ENCODE results near the gene SSX4.
"Not testable (repeated sequence)": the region's sequence is repeated elsewhere in the genome, so short reads cannot be mapped to it uniquely, and the experiment has no call there.

SSX4 gene

GRCh38 chrX:48383239-48383638 is at the start of gene SSX4:
Gene SSX4 (plus strand): TSS chrX:48383539. CDS start chrX:48384054, 515 bp downstream.
- H3K36me3 Mint-ChIP-seq, ATAC-seq, H3K9me3 Mint-ChIP-seq, H3K27ac Mint-ChIP-seq, H3K4me1 Mint-ChIP-seq, H3K4me3 Mint-ChIP-seq, H3K27me3 Mint-ChIP-seq: not testable (repeated sequence)

GRCh38 chrX:48346059-48346458 is 37.3 kb upstream of the SSX4 start:
- not testable (repeated sequence) for ATAC-seq, H3K4me3 Mint-ChIP-seq, H3K9me3 Mint-ChIP-seq, H3K4me1 Mint-ChIP-seq, H3K27ac Mint-ChIP-seq, H3K27me3 Mint-ChIP-seq, H3K36me3 Mint-ChIP-seq

- H3K4me1 Mint-ChIP-seq, H3K36me3 Mint-ChIP-seq, H3K27ac Mint-ChIP-seq, ATAC-seq, H3K4me3 Mint-ChIP-seq, H3K27me3 Mint-ChIP-seq, H3K9me3 Mint-ChIP-seq: not testable (repeated sequence)
Observed at GRCh38 chrX:48356315-48357094, 26.8 kb upstream of the SSX4 start, which contains the start of gene SSX3. Gene SSX3 (minus strand): TSS chrX:48356703. CDS start chrX:48355249, 1,454 bp downstream.

GRCh38 chrX:48357681-48358080 is 25.7 kb upstream of the SSX4 start:
- no peak for ATAC-seq
- H3K9me3 Mint-ChIP-seq, result no peaks in the 10 kb centered on the region
- H3K27ac Mint-ChIP-seq, result no peak overlapping the region
- no peaks in the 10 kb centered on the region for H3K4me1 Mint-ChIP-seq
- peaks cover 8% of the 10 kb centered on the region for H3K27me3 Mint-ChIP-seq
- no peak overlapping the region for H3K4me3 Mint-ChIP-seq
- no peaks in the 10 kb centered on the region for H3K36me3 Mint-ChIP-seq

GRCh38 chrX:48359281-48359680 is 24.1 kb upstream of the SSX4 start:
- not testable (repeated sequence) for H3K27ac Mint-ChIP-seq, ATAC-seq, H3K4me1 Mint-ChIP-seq, H3K36me3 Mint-ChIP-seq, H3K4me3 Mint-ChIP-seq, H3K9me3 Mint-ChIP-seq
- peaks cover 14% of the 10 kb centered on the region for H3K27me3 Mint-ChIP-seq

- not testable (repeated sequence) for H3K4me3 Mint-ChIP-seq, H3K36me3 Mint-ChIP-seq, H3K4me1 Mint-ChIP-seq, ATAC-seq, H3K27ac Mint-ChIP-seq, H3K9me3 Mint-ChIP-seq, H3K27me3 Mint-ChIP-seq
Observed at GRCh38 chrX:48367717-48368408, 15.5 kb upstream of the SSX4 start.

GRCh38 chrX:48370408-48370807 is 12.9 kb upstream of the SSX4 start:
- H3K4me1 Mint-ChIP-seq, H3K27ac Mint-ChIP-seq, H3K36me3 Mint-ChIP-seq, H3K4me3 Mint-ChIP-seq, ATAC-seq, H3K9me3 Mint-ChIP-seq, H3K27me3 Mint-ChIP-seq: not testable (repeated sequence)

GRCh38 chrX:48396931-48397330 is 13.6 kb downstream of the SSX4 start:
- not testable (repeated sequence) for H3K4me1 Mint-ChIP-seq, H3K9me3 Mint-ChIP-seq, H3K4me3 Mint-ChIP-seq, H3K27me3 Mint-ChIP-seq, ATAC-seq, H3K36me3 Mint-ChIP-seq, H3K27ac Mint-ChIP-seq

- H3K27ac Mint-ChIP-seq, H3K27me3 Mint-ChIP-seq, ATAC-seq, H3K36me3 Mint-ChIP-seq, H3K4me3 Mint-ChIP-seq, H3K4me1 Mint-ChIP-seq, H3K9me3 Mint-ChIP-seq: not testable (repeated sequence)
Observed at GRCh38 chrX:48397825-48398224, 14.5 kb downstream of the SSX4 start.

- not testable (repeated sequence) for H3K4me3 Mint-ChIP-seq, H3K27me3 Mint-ChIP-seq, ATAC-seq, H3K36me3 Mint-ChIP-seq, H3K27ac Mint-ChIP-seq, H3K4me1 Mint-ChIP-seq, H3K9me3 Mint-ChIP-seq
Observed at GRCh38 chrX:48411860-48412259, 28.5 kb downstream of the SSX4 start, which contains the start of gene SSX4B. Gene SSX4B (minus strand): TSS chrX:48411960. CDS start chrX:48411372, 588 bp downstream.

- ATAC-seq, H3K4me1 Mint-ChIP-seq, H3K4me3 Mint-ChIP-seq, H3K9me3 Mint-ChIP-seq, H3K27ac Mint-ChIP-seq, H3K36me3 Mint-ChIP-seq: not testable (repeated sequence)
- peaks cover 16% of the 10 kb centered on the region for H3K27me3 Mint-ChIP-seq
Observed at GRCh38 chrX:48427027-48427716, 43.8 kb downstream of the SSX4 start.

- not testable (repeated sequence) for ATAC-seq, H3K4me3 Mint-ChIP-seq, H3K27ac Mint-ChIP-seq, H3K4me1 Mint-ChIP-seq, H3K36me3 Mint-ChIP-seq, H3K9me3 Mint-ChIP-seq
- H3K27me3 Mint-ChIP-seq, result peaks cover 20% of the 10 kb centered on the region
Observed at GRCh38 chrX:48429606-48430005, 46.3 kb downstream of the SSX4 start.

GRCh38 chrX:48430166-48430565 is 46.8 kb downstream of the SSX4 start:
- H3K9me3 Mint-ChIP-seq, H3K4me3 Mint-ChIP-seq, H3K4me1 Mint-ChIP-seq, ATAC-seq, H3K27ac Mint-ChIP-seq, H3K36me3 Mint-ChIP-seq: not testable (repeated sequence)
- peaks cover 24% of the 10 kb centered on the region for H3K27me3 Mint-ChIP-seq

- ATAC-seq, H3K9me3 Mint-ChIP-seq, H3K4me1 Mint-ChIP-seq, H3K4me3 Mint-ChIP-seq, H3K27ac Mint-ChIP-seq, H3K36me3 Mint-ChIP-seq: not testable (repeated sequence)
- H3K27me3 Mint-ChIP-seq, result peaks cover 18% of the 10 kb centered on the region
Observed at GRCh38 chrX:48433713-48434112, 50.4 kb downstream of the SSX4 start.

All from stimulated activated memory B cell treated with anti-CD40 and anti-IgM and Interleukin-4, amounts not matched to agents 10 μg/mL and 1 μg/mL and 100 μg/mL, for 72 hours (primary cell).